ENCODE data around the gene SERPINA3.

SERPINA3 gene

GRCh38 chr14:94612174-94612573, at the start of gene SERPINA3:
Gene SERPINA3, plus strand, starts transcription at chr14:94612391. Its CDS starts 2,051 bp downstream, at chr14:94614442.
- Histone ChIP-seq H3K36me3 (ENCODE audit: control insufficient read depth, insufficient read depth, low read length) (no peaks in the 10 kb centered on the region), H3K9me3 (ENCODE audit: control insufficient read depth, insufficient read depth, low read depth, low read length) (peaks cover 3% of the 10 kb centered on the region; the same call in 1 of the 2 replicates), H3K27me3 (ENCODE audit: control insufficient read depth, insufficient read depth, low read length) (no peaks in the 10 kb centered on the region), H3K4me3 (ENCODE audit: low read depth, low read length) (no peak within 1 kb of the TSS), H3K4me1 (ENCODE audit: control insufficient read depth, insufficient read depth, low read length) (no peaks in the 10 kb centered on the region), H3K9ac (ENCODE audit: low read length) (no peak within 1 kb of the TSS), H3K27ac (ENCODE audit: low read depth, low read length) (no peak within 1 kb of the TSS)

GRCh38 chr14:94562941-94563883, 49.0 kb upstream of the SERPINA3 start:
- Histone ChIP-seq H3K9ac (ENCODE audit: low read length) (no peak overlapping the region), H3K27ac (ENCODE audit: low read depth, low read length) (no peak overlapping the region), H3K27me3 (ENCODE audit: control insufficient read depth, insufficient read depth, low read length) (no peaks in the 10 kb centered on the region), H3K36me3 (ENCODE audit: control insufficient read depth, insufficient read depth, low read length) (no peaks in the 10 kb centered on the region), H3K9me3 (ENCODE audit: control insufficient read depth, insufficient read depth, low read depth, low read length) (no peaks in the 10 kb centered on the region), H3K4me3 (ENCODE audit: low read depth, low read length) (no peak overlapping the region), H3K4me1 (ENCODE audit: control insufficient read depth, insufficient read depth, low read length) (no peaks in the 10 kb centered on the region)

- H3K4me1 ChIP-seq (ENCODE audit: control insufficient read depth, insufficient read depth, low read length): no peaks in the 10 kb centered on the region
- no peak overlapping the region for H3K27ac ChIP-seq (ENCODE audit: low read depth, low read length)
- H3K36me3 ChIP-seq (ENCODE audit: control insufficient read depth, insufficient read depth, low read length): no peaks in the 10 kb centered on the region
- H3K9me3 ChIP-seq (ENCODE audit: control insufficient read depth, insufficient read depth, low read depth, low read length): no peaks in the 10 kb centered on the region
- H3K27me3 ChIP-seq (ENCODE audit: control insufficient read depth, insufficient read depth, low read length): no peaks in the 10 kb centered on the region
- H3K9ac ChIP-seq (ENCODE audit: low read length): no peak overlapping the region
- no peak overlapping the region for H3K4me3 ChIP-seq (ENCODE audit: low read depth, low read length)
Measured at GRCh38 chr14:94564381-94564780, 47.8 kb upstream of the SERPINA3 start.

GRCh38 chr14:94568186-94568585, 44.0 kb upstream of the SERPINA3 start:
- Histone ChIP-seq H3K27ac (ENCODE audit: low read depth, low read length) (no peak overlapping the region), H3K36me3 (ENCODE audit: control insufficient read depth, insufficient read depth, low read length) (no peaks in the 10 kb centered on the region), H3K4me3 (ENCODE audit: low read depth, low read length) (no peak overlapping the region), H3K27me3 (ENCODE audit: control insufficient read depth, insufficient read depth, low read length) (no peaks in the 10 kb centered on the region; the same call in 1 of the 2 replicates), H3K4me1 (ENCODE audit: control insufficient read depth, insufficient read depth, low read length) (no peaks in the 10 kb centered on the region), H3K9ac (ENCODE audit: low read length) (no peak overlapping the region), H3K9me3 (ENCODE audit: control insufficient read depth, insufficient read depth, low read depth, low read length) (no peaks in the 10 kb centered on the region)

GRCh38 chr14:94569381-94570001, 42.7 kb upstream of the SERPINA3 start:
- H3K36me3 ChIP-seq (ENCODE audit: control insufficient read depth, insufficient read depth, low read length): no peaks in the 10 kb centered on the region
- H3K27me3 ChIP-seq (ENCODE audit: control insufficient read depth, insufficient read depth, low read length): no peaks in the 10 kb centered on the region; the same call in 1 of the 2 replicates
- no peak overlapping the region for H3K9ac ChIP-seq (ENCODE audit: low read length)
- no peak overlapping the region for H3K27ac ChIP-seq (ENCODE audit: low read depth, low read length)
- no peak overlapping the region for H3K4me3 ChIP-seq (ENCODE audit: low read depth, low read length)
- H3K4me1 ChIP-seq (ENCODE audit: control insufficient read depth, insufficient read depth, low read length): no peaks in the 10 kb centered on the region
- H3K9me3 ChIP-seq (ENCODE audit: control insufficient read depth, insufficient read depth, low read depth, low read length): no peaks in the 10 kb centered on the region

- H3K4me1 ChIP-seq (ENCODE audit: control insufficient read depth, insufficient read depth, low read length): no peaks in the 10 kb centered on the region
- no peaks in the 10 kb centered on the region for H3K36me3 ChIP-seq (ENCODE audit: control insufficient read depth, insufficient read depth, low read length)
- no peak overlapping the region for H3K27ac ChIP-seq (ENCODE audit: low read depth, low read length)
- H3K4me3 ChIP-seq (ENCODE audit: low read depth, low read length): no peak overlapping the region
- H3K27me3 ChIP-seq (ENCODE audit: control insufficient read depth, insufficient read depth, low read length): no peaks in the 10 kb centered on the region; the same call in 1 of the 2 replicates
- H3K9me3 ChIP-seq (ENCODE audit: control insufficient read depth, insufficient read depth, low read depth, low read length): no peaks in the 10 kb centered on the region
- no peak overlapping the region for H3K9ac ChIP-seq (ENCODE audit: low read length)
Measured at GRCh38 chr14:94570002-94570400, 42.2 kb upstream of the SERPINA3 start.

- H3K36me3 ChIP-seq (ENCODE audit: control insufficient read depth, insufficient read depth, low read length): no peaks in the 10 kb centered on the region
- H3K27ac ChIP-seq (ENCODE audit: low read depth, low read length): no peak overlapping the region
- no peaks in the 10 kb centered on the region for H3K4me1 ChIP-seq (ENCODE audit: control insufficient read depth, insufficient read depth, low read length)
- no peaks in the 10 kb centered on the region; the same call in 1 of the 2 replicates for H3K27me3 ChIP-seq (ENCODE audit: control insufficient read depth, insufficient read depth, low read length)
- no peak overlapping the region for H3K9ac ChIP-seq (ENCODE audit: low read length)
- H3K9me3 ChIP-seq (ENCODE audit: control insufficient read depth, insufficient read depth, low read depth, low read length): no peaks in the 10 kb centered on the region
- H3K4me3 ChIP-seq (ENCODE audit: low read depth, low read length): no peak overlapping the region
Measured at GRCh38 chr14:94570440-94570839, 41.8 kb upstream of the SERPINA3 start.

- Histone ChIP-seq H3K27ac (ENCODE audit: low read depth, low read length) (no peak overlapping the region), H3K4me1 (ENCODE audit: control insufficient read depth, insufficient read depth, low read length) (no peaks in the 10 kb centered on the region), H3K4me3 (ENCODE audit: low read depth, low read length) (no peak overlapping the region), H3K27me3 (ENCODE audit: control insufficient read depth, insufficient read depth, low read length) (no peaks in the 10 kb centered on the region; the same call in 1 of the 2 replicates), H3K36me3 (ENCODE audit: control insufficient read depth, insufficient read depth, low read length) (no peaks in the 10 kb centered on the region), H3K9me3 (ENCODE audit: control insufficient read depth, insufficient read depth, low read depth, low read length) (no peaks in the 10 kb centered on the region), H3K9ac (ENCODE audit: low read length) (no peak overlapping the region)
Measured at GRCh38 chr14:94571395-94571794, 40.8 kb upstream of the SERPINA3 start.

- no peaks in the 10 kb centered on the region for H3K4me1 ChIP-seq (ENCODE audit: control insufficient read depth, insufficient read depth, low read length)
- no peaks in the 10 kb centered on the region; the same call in 1 of the 2 replicates for H3K9me3 ChIP-seq (ENCODE audit: control insufficient read depth, insufficient read depth, low read depth, low read length)
- no peak overlapping the region for H3K4me3 ChIP-seq (ENCODE audit: low read depth, low read length)
- no peaks in the 10 kb centered on the region; the same call in 1 of the 2 replicates for H3K27me3 ChIP-seq (ENCODE audit: control insufficient read depth, insufficient read depth, low read length)
- no peaks in the 10 kb centered on the region for H3K36me3 ChIP-seq (ENCODE audit: control insufficient read depth, insufficient read depth, low read length)
- no peak overlapping the region for H3K27ac ChIP-seq (ENCODE audit: low read depth, low read length)
- no peak overlapping the region for H3K9ac ChIP-seq (ENCODE audit: low read length)
Measured at GRCh38 chr14:94571950-94572349, 40.2 kb upstream of the SERPINA3 start.

- no peaks in the 10 kb centered on the region for H3K36me3 ChIP-seq (ENCODE audit: control insufficient read depth, insufficient read depth, low read length)
- H3K27ac ChIP-seq (ENCODE audit: low read depth, low read length): no peak overlapping the region
- no peaks in the 10 kb centered on the region; the same call in 1 of the 2 replicates for H3K9me3 ChIP-seq (ENCODE audit: control insufficient read depth, insufficient read depth, low read depth, low read length)
- H3K9ac ChIP-seq (ENCODE audit: low read length): no peak overlapping the region
- no peaks in the 10 kb centered on the region; the same call in 1 of the 2 replicates for H3K27me3 ChIP-seq (ENCODE audit: control insufficient read depth, insufficient read depth, low read length)
- H3K4me3 ChIP-seq (ENCODE audit: low read depth, low read length): no peak overlapping the region
- H3K4me1 ChIP-seq (ENCODE audit: control insufficient read depth, insufficient read depth, low read length): no peaks in the 10 kb centered on the region
Measured at GRCh38 chr14:94572637-94573303, 39.4 kb upstream of the SERPINA3 start.

All from HUES6 (cell line).